MM.1S (cell line): Measurements from ENCODE around the gene SGCG.

Experiments
- CTCF ChIP-seq: fragments of 300-600 bp; sonication (generic); IDR thresholded peaks from 2 replicates; pipeline ENCODE4 v1.5.1; 2016; ENCODE audit warnings: antibody characterized with exemption, low read length, mixed read lengths
- EZH2 ChIP-seq: fragments of 300-600 bp; sonication (generic); optimal IDR thresholded peaks from 2 replicates; pipeline ENCODE3; 2017; ENCODE audit warnings: low read depth, mild to moderate bottlenecking, antibody characterized with exemption, low read length, mixed read lengths
- EZH2phosphoT487 ChIP-seq: fragments of 300-600 bp; sonication (generic); IDR thresholded peaks from 2 replicates; pipeline ENCODE4 v1.6.1; 2018; ENCODE audit warnings: antibody characterized with exemption, low read length

GRCh38 chr13:23146006-23146405 lies 34.8 kb upstream of the SGCG start:
- no peak for TF ChIP-seq CTCF
- TF ChIP-seq EZH2, result no peak
- no peak for TF ChIP-seq EZH2phosphoT487
